ENCODE results near the gene RAB6A.

GRCh38 chr11:73795925-73796632 lies 35.2 kb upstream of the RAB6A start:
- TF ChIP-seq EP300 (IDR thresholded peaks at IDR 0.05) (no peak), POLR2A (IDR thresholded peaks at IDR 0.05) (no peak), CTCF (IDR thresholded peaks at IDR 0.05) (no peak)

Measured in sigmoid colon (tissue), 4 donors.